Activated naive CD4-positive, alpha-beta T cell treated with anti-CD3 and anti-CD28 coated beads, Interleukin-2, amount 10 ng/mL, durations not matched to agents 7 days and 5 days (primary cell): ENCODE data around the gene CTSF.
"Not testable (repeated sequence)": the region's sequence is repeated elsewhere in the genome, so short reads cannot be mapped to it uniquely, and the experiment has no call there.

Experiments
- CTCF ChIA-PET: fragments of 350-600 bp; sonication (Branson Sonifier 250); formaldehyde crosslinking; loops from one replicate; lab custom pipeline; 2021; ENCODE audit warnings: antibody characterized with exemption; lab: Charles Lee
- DNase-seq: peaks from one replicate; pipeline ENCODE4 v3.0.0-alpha.2; 2020
- H3K27ac Mint-ChIP-seq: one replicate; pipeline ENCODE4 v1.8.0; 2021; ENCODE audit warnings: mild to moderate bottlenecking, moderate library complexity, mixed read lengths
- H3K27me3 Mint-ChIP-seq: one replicate; pipeline ENCODE4 v1.8.0; 2021; ENCODE audit warnings: mild to moderate bottlenecking, mixed read lengths
- H3K36me3 Mint-ChIP-seq: one replicate; pipeline ENCODE4 v1.8.0; 2021; ENCODE audit warnings: mixed read lengths
- H3K4me1 Mint-ChIP-seq: one replicate; pipeline ENCODE4 v1.8.0; 2021; ENCODE audit warnings: mixed read lengths
- H3K4me3 Mint-ChIP-seq: one replicate; pipeline ENCODE4 v1.8.0; 2021; ENCODE audit warnings: mild to moderate bottlenecking, moderate library complexity, mixed read lengths
- H3K9me3 Mint-ChIP-seq: one replicate; pipeline ENCODE4 v1.8.0; 2021; ENCODE audit warnings: mixed read lengths

The CTSF gene

GRCh38 chr11:66598993-66599392 lies 30.6 kb upstream of the CTSF start:
- Mint-ChIP-seq H3K4me1 (peaks cover 19% of the 10 kb centered on the region), H3K27ac (no peak overlapping the region), H3K9me3 (no peaks in the 10 kb centered on the region), H3K36me3 (peaks cover 8% of the 10 kb centered on the region), H3K27me3 (no peaks in the 10 kb centered on the region), H3K4me3 (no peak overlapping the region)
- CTCF ChIA-PET = interaction anchor here (1.8 kb wide), 1 partner anchor 80 kb away, joined by 5 read pairs; no protein-coding TSS in a partner anchor
- DNase-seq = no peak

GRCh38 chr11:66595245-66595904 lies 27.0 kb upstream of the CTSF start:
- Mint-ChIP-seq H3K27ac (peak overlapping the region; percentile 74), H3K4me1 (peaks cover 38% of the 10 kb centered on the region), H3K9me3 (no peaks in the 10 kb centered on the region), H3K4me3 (peak overlapping the region; percentile 53), H3K27me3 (peaks cover 8% of the 10 kb centered on the region), H3K36me3 (peaks cover 4% of the 10 kb centered on the region)
- CTCF ChIA-PET = interaction anchor here (0.8 to 1.6 kb wide), 5 partner anchors 14 to 174 kb away, joined by 3 to 9 read pairs (median 3); partner anchors contain the start of gene RBM4B
- peak; percentile 25 for DNase-seq

- CTCF ChIA-PET = interaction anchor here (1.0 to 1.6 kb wide), 3 partner anchors 14 to 172 kb away, joined by 3 to 4 read pairs (median 3); partner anchors contain the start of gene RBM14
These were observed 25.2 kb upstream of the CTSF start for GRCh38 chr11:66593650-66594049.

GRCh38 chr11:66593303-66593635 lies 24.9 kb upstream of the CTSF start:
- Mint-ChIP-seq H3K4me1 (peaks cover 38% of the 10 kb centered on the region), H3K36me3 (peaks cover 3% of the 10 kb centered on the region), H3K9me3 (no peaks in the 10 kb centered on the region), H3K27me3 (peaks cover 12% of the 10 kb centered on the region), H3K4me3 (peak overlapping the region; percentile 100), H3K27ac (peak overlapping the region; percentile 95)
- no peak for DNase-seq
- CTCF ChIA-PET = interaction anchor here (1.0 to 1.6 kb wide), 5 partner anchors 14 to 52 kb away, joined by 3 to 7 read pairs (median 4); partner anchors contain the start of gene RBM14

More at GRCh38 chr11:66593650-66594049, 25.2 kb upstream of the CTSF start:
- Mint-ChIP-seq H3K4me3 (peak overlapping the region; percentile 100), H3K36me3 (peaks cover 3% of the 10 kb centered on the region), H3K4me1 (peaks cover 38% of the 10 kb centered on the region), H3K9me3 (no peaks in the 10 kb centered on the region), H3K27ac (peak overlapping the region; percentile 95), H3K27me3 (peaks cover 12% of the 10 kb centered on the region)
- DNase-seq = no peak

GRCh38 chr11:66592457-66593302 lies 24.3 kb upstream of the CTSF start, which contains the start of the genes CCDC87 and CCS:
Gene CCDC87, minus strand, starts transcription at chr11:66593063. Its CDS starts 48 bp downstream, at chr11:66593015.
Gene CCS, plus strand, starts transcription at chr11:66593185. Its CDS starts 77 bp downstream, at chr11:66593262.
- no peaks in the 10 kb centered on the region for H3K9me3 Mint-ChIP-seq
- peak within 1 kb of the TSS; percentile 100 for H3K4me3 Mint-ChIP-seq
- CTCF ChIA-PET = interaction anchor here (1.0 to 2.1 kb wide), 6 partner anchors 11 to 53 kb away, joined by 3 to 8 read pairs (median 6); partner anchors contain the start of gene RBM14
- H3K4me1 Mint-ChIP-seq = peaks cover 38% of the 10 kb centered on the region
- peaks cover 3% of the 10 kb centered on the region for H3K36me3 Mint-ChIP-seq
- DNase-seq = peak; percentile 99
- peaks cover 12% of the 10 kb centered on the region for H3K27me3 Mint-ChIP-seq
- H3K27ac Mint-ChIP-seq = peak within 1 kb of the TSS; percentile 95

- Mint-ChIP-seq H3K27me3 (peaks cover 12% of the 10 kb centered on the region), H3K36me3 (peaks cover 3% of the 10 kb centered on the region), H3K9me3 (no peaks in the 10 kb centered on the region), H3K4me1 (peaks cover 38% of the 10 kb centered on the region), H3K27ac (no peak overlapping the region), H3K4me3 (peak overlapping the region; percentile 15)
- CTCF ChIA-PET = interaction anchor here (1.0 to 2.1 kb wide), 3 partner anchors 11 to 87 kb away, joined by 4 to 8 read pairs (median 8); partner anchors contain the start of gene RBM4B
- no peak for DNase-seq
These were observed 22.8 kb upstream of the CTSF start for GRCh38 chr11:66591175-66591574.

GRCh38 chr11:66589996-66590675 lies 21.7 kb upstream of the CTSF start:
- H3K4me1 Mint-ChIP-seq = peaks cover 28% of the 10 kb centered on the region
- peaks cover 15% of the 10 kb centered on the region for H3K27me3 Mint-ChIP-seq
- no peaks in the 10 kb centered on the region for H3K9me3 Mint-ChIP-seq
- CTCF ChIA-PET = interaction anchor here (1.0 to 2.1 kb wide), 2 partner anchors 10 to 88 kb away, joined by 4 to 8 read pairs; partner anchors contain the start of gene RBM4B
- no peak overlapping the region for H3K27ac Mint-ChIP-seq
- H3K4me3 Mint-ChIP-seq = no peak overlapping the region
- DNase-seq = no peak
- peaks cover 3% of the 10 kb centered on the region for H3K36me3 Mint-ChIP-seq

- H3K36me3 Mint-ChIP-seq, H3K27ac Mint-ChIP-seq, H3K9me3 Mint-ChIP-seq, H3K4me3 Mint-ChIP-seq, DNase-seq: not testable (repeated sequence)
- CTCF ChIA-PET = interaction anchor here (2.1 kb wide), 1 partner anchor 89 kb away, joined by 8 read pairs; the partner anchor contains the start of gene RBM4B
- H3K27me3 Mint-ChIP-seq = peaks cover 19% of the 10 kb centered on the region
- peaks cover 20% of the 10 kb centered on the region for H3K4me1 Mint-ChIP-seq
These were observed 20.9 kb upstream of the CTSF start for GRCh38 chr11:66589315-66589714.

- Mint-ChIP-seq H3K27ac (no peak overlapping the region), H3K4me1 (no peaks in the 10 kb centered on the region), H3K4me3 (no peak overlapping the region), H3K36me3 (peaks cover 4% of the 10 kb centered on the region), H3K9me3 (peaks cover 8% of the 10 kb centered on the region), H3K27me3 (peaks cover 19% of the 10 kb centered on the region)
- no peak for DNase-seq
- CTCF ChIA-PET = interaction anchor here (1.0 kb wide), 1 partner anchor 8 kb away, joined by 3 read pairs; no protein-coding TSS in a partner anchor
These were observed 17.7 kb upstream of the CTSF start for GRCh38 chr11:66586136-66586535.

- H3K4me1 Mint-ChIP-seq, H3K36me3 Mint-ChIP-seq, H3K27ac Mint-ChIP-seq, CTCF ChIA-PET, H3K9me3 Mint-ChIP-seq, DNase-seq, H3K4me3 Mint-ChIP-seq: not testable (repeated sequence)
- H3K27me3 Mint-ChIP-seq = peaks cover 12% of the 10 kb centered on the region
These were observed 17.0 kb upstream of the CTSF start for GRCh38 chr11:66585447-66585846.

GRCh38 chr11:66582565-66583147 lies 14.2 kb upstream of the CTSF start:
- H3K36me3 Mint-ChIP-seq, H3K4me3 Mint-ChIP-seq, H3K27ac Mint-ChIP-seq, H3K4me1 Mint-ChIP-seq, H3K9me3 Mint-ChIP-seq, DNase-seq: not testable (repeated sequence)
- H3K27me3 Mint-ChIP-seq = peaks cover 23% of the 10 kb centered on the region
- CTCF ChIA-PET = interaction anchor here (6.5 kb wide), 1 partner anchor 96 kb away, joined by 84 read pairs; the partner anchor contains the start of gene RBM4B

- Mint-ChIP-seq H3K27ac (no peak overlapping the region), H3K9me3 (peaks cover 8% of the 10 kb centered on the region), H3K27me3 (peaks cover 33% of the 10 kb centered on the region), H3K4me3 (no peak overlapping the region), H3K36me3 (peaks cover 4% of the 10 kb centered on the region), H3K4me1 (no peaks in the 10 kb centered on the region)
- CTCF ChIA-PET = interaction anchor here (0.7 to 6.5 kb wide), 5 partner anchors 11 to 172 kb away, joined by 3 to 84 read pairs (median 4); partner anchors contain the start of genes CCDC87, CCS and RBM4B
- DNase-seq = no peak
These were observed 12.9 kb upstream of the CTSF start for GRCh38 chr11:66581261-66581660.

- Mint-ChIP-seq H3K4me1 (no peaks in the 10 kb centered on the region), H3K27ac (no peak overlapping the region), H3K36me3 (peaks cover 4% of the 10 kb centered on the region), H3K9me3 (peaks cover 8% of the 10 kb centered on the region), H3K4me3 (no peak overlapping the region), H3K27me3 (peaks cover 37% of the 10 kb centered on the region)
- CTCF ChIA-PET = interaction anchor here (0.7 to 6.5 kb wide), 5 partner anchors 12 to 171 kb away, joined by 3 to 84 read pairs (median 4); partner anchors contain the start of genes CCDC87, CCS and RBM4B
- no peak for DNase-seq
These were observed 12.4 kb upstream of the CTSF start for GRCh38 chr11:66580803-66581202.
